Lung (tissue), 12 donors: ENCODE results near the gene PHYH. TPM values are rescaled to one million over a fixed set of nuclear protein-coding genes. Genes with fewer than 3 reads are reported as not detected.

ENCODE experiments used
- ATAC-seq: fragments of 200-7000 bp; cut with Tn5 transposase; one replicate; pipeline ENCODE4 v1.9.1; 2020; ENCODE audit warnings: moderate number of reproducible peaks; ENCODE audit not compliant: insufficient read depth, low FRiP score
- DNase-seq, 3 donors: peaks; one replicate each; pipeline ENCODE4 v3.0.0-alpha.2; 2013 to 2017
- H3K27ac ChIP-seq, 2 donors: one replicate each; pipeline ENCODE4 v1.5.1; 2013; ENCODE audit warnings: mild to moderate bottlenecking in 2 of 2, moderate library complexity in 2 of 2, control low read depth in 1 of 2, inconsistent platforms in 1 of 2, low read depth in 1 of 2, low read length in 1 of 2
- H3K27me3 ChIP-seq, 3 donors: one replicate each; pipeline ENCODE4 v1.5.1; 2013; ENCODE audit warnings: low read length in 2 of 3; ENCODE audit not compliant: control insufficient read depth in 3 of 3, insufficient read depth in 3 of 3
- H3K36me3 ChIP-seq, 4 donors: one replicate each; pipeline ENCODE4 v1.5.1; 2013; ENCODE audit warnings: low read length in 4 of 4, mild to moderate bottlenecking in 1 of 4, moderate library complexity in 1 of 4; ENCODE audit not compliant: control insufficient read depth in 4 of 4, insufficient read depth in 4 of 4
- H3K4me1 ChIP-seq, 5 donors: one replicate each; pipeline ENCODE4 v1.5.1; 2013; ENCODE audit warnings: low read length in 5 of 5, mild to moderate bottlenecking in 2 of 5, moderate library complexity in 1 of 5; ENCODE audit not compliant: control insufficient read depth in 5 of 5, insufficient read depth in 5 of 5
- H3K4me3 ChIP-seq: one replicate; pipeline ENCODE4 v1.5.1; 2013; ENCODE audit warnings: mild to moderate bottlenecking, control low read depth, moderate library complexity
- H3K9ac ChIP-seq, 2 donors: one replicate each; pipeline ENCODE4 v1.5.1; 2013; ENCODE audit warnings: low read length in 2 of 2, control low read depth in 1 of 2; ENCODE audit not compliant: insufficient read depth in 1 of 2
- H3K9me3 ChIP-seq, 4 donors: one replicate each; pipeline ENCODE4 v1.5.1; 2013; ENCODE audit warnings: low read length in 3 of 4, mild to moderate bottlenecking in 1 of 4, moderate library complexity in 1 of 4; ENCODE audit not compliant: control insufficient read depth in 4 of 4, insufficient read depth in 3 of 4
- WGBS, 2 donors: extraction: QIAGEN DNeasy Blood & Tissue Kit; methylation state at CpG; one replicate each; pipeline ENCODE4 v1.1.7; 2013; 5-methylcytosine and 5-hydroxymethylcytosine counted together
- polyA plus RNA-seq, 2 donors: library from polyadenylated mRNA; stranded (reverse); fragments of 200-250 nt; gene quantifications; one replicate each; pipeline ENCODE4 v1.2.1, GENCODE V29; 2013
- total RNA-seq, 2 donors: library from RNA; depleted of rRNA in 1 of 2; stranded (reverse); fragments of >200 nt in 1 of 2; gene quantifications; one replicate each; pipeline ENCODE4 v1.2.1, GENCODE V29; 2014 to 2021
- TF ChIP-seq, protein P1 (sequence below): IDR thresholded peaks from 2 replicates; pipeline ENCODE4 v1.5.1; 2012; ENCODE audit warnings: mild to moderate bottlenecking; ENCODE audit errors: control extremely low read depth, extremely low read depth
- donor health status: control.
- donor health status: control.
- donor health status: Bipolar disorder and iron deficiency.
- donor health status: healthy.
- donor health status: DM: yes; HTN: yes; CAD: no.

The PHYH gene
- total and polyA plus RNA-seq, 4 donors, result 14.8 to 28.9 (median 22.8) TPM

DNA sequence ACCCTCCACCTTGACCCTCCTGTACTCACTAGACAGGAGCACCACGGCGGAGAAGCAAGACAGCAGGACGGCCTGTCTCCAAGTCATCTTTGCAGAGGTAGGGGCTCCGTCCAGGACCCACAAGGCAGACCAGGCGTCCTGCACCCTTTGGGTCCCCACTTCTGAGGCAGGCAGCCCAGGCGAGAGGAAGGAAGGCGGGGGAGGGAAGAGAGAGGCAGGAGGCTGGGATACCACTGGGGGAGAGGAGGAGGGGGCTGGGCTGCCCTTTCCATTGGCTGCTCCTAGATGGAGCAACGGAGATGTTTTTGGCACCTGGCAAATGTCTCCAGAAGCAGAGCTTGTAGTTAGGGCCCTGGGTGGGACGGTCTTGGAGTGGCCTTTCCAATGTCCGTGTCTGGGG, 65.7 kb downstream of the PHYH start, which contains the start of gene UCMA:
Gene UCMA, minus strand, starts transcription at position 203 of the 400 bp plus-strand sequence. Its CDS starts 116 bp downstream, at position 87.
- Histone ChIP-seq H3K27me3 (no peaks in the 10 kb centered on the region), H3K9me3 (peaks cover 0 to 2% (median 0%) of the 10 kb centered on the region in 4 donors), H3K9ac (no peak within 1 kb of the TSS), H3K36me3 (no peaks in the 10 kb centered on the region), H3K4me3 (no peak within 1 kb of the TSS), H3K27ac (no peak within 1 kb of the TSS), H3K4me1 (no peaks in the 10 kb centered on the region)
- WGBS, 2 donors, result 64 to 74% methylated on average over 10 of the region's 10 CpGs
- DNase-seq (peak in 1 of 3 donors; percentile 41), ATAC-seq (no peak)
- TF ChIP-seq, protein P1, sequence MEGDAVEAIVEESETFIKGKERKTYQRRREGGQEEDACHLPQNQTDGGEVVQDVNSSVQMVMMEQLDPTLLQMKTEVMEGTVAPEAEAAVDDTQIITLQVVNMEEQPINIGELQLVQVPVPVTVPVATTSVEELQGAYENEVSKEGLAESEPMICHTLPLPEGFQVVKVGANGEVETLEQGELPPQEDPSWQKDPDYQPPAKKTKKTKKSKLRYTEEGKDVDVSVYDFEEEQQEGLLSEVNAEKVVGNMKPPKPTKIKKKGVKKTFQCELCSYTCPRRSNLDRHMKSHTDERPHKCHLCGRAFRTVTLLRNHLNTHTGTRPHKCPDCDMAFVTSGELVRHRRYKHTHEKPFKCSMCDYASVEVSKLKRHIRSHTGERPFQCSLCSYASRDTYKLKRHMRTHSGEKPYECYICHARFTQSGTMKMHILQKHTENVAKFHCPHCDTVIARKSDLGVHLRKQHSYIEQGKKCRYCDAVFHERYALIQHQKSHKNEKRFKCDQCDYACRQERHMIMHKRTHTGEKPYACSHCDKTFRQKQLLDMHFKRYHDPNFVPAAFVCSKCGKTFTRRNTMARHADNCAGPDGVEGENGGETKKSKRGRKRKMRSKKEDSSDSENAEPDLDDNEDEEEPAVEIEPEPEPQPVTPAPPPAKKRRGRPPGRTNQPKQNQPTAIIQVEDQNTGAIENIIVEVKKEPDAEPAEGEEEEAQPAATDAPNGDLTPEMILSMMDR, result no peak

DNA sequence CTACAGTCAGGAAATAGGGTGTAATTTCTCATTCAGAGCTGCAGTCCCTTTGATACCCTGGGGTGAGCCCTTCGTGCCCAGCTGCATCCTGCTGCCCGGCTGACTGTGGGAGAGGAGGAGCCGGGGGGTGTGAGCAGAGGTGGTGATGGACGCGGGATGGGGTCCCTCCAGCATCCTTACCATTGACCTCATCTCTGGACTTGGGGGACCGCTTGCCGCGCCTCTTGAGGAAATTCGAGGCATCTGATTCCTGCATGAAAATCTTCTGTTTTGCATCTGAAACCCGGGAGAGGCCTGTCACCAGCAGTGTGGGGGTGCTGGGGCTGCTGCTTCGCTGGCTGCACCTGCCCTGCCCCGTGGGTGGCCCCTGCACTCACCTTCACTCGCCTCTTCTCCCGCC, 66.5 kb downstream of the PHYH start:
- ATAC-seq (no peak), DNase-seq (no peak)
- WGBS, 2 donors, result 60 to 65% methylated on average over 14 of the region's 14 CpGs
- Histone ChIP-seq H3K36me3 (no peaks in the 10 kb centered on the region), H3K9me3 (peaks cover 0 to 2% (median 0%) of the 10 kb centered on the region in 4 donors), H3K27ac (no peak overlapping the region), H3K9ac (no peak overlapping the region), H3K27me3 (no peaks in the 10 kb centered on the region), H3K4me1 (no peaks in the 10 kb centered on the region), H3K4me3 (no peak overlapping the region)
- TF ChIP-seq, protein P1, result no peak

DNA sequence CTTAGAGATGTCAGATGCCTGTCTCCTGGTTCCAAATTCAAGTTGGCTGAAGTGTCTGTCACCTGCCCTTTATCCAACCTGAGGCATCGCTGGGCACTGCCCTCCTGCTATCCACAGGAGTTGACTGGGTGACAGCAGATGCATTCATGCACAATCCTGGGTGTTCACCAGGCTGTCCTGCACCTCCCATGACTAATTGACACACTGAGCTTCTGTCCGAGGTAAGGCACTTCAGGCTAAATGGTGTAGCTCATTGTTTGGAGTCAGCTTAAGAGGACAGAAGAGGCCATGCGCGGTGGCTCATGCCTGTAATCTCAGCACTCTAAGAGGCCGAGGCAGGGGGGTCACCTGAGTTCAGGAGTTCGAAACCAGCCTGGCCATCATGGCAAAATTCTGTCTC, 68.1 kb downstream of the PHYH start:
- Histone ChIP-seq H3K9me3 (peaks cover 0 to 2% (median 0%) of the 10 kb centered on the region in 4 donors), H3K27me3 (no peaks in the 10 kb centered on the region), H3K9ac (no peak overlapping the region), H3K27ac (no peak overlapping the region), H3K4me3 (no peak overlapping the region), H3K4me1 (no peaks in the 10 kb centered on the region), H3K36me3 (no peaks in the 10 kb centered on the region)
- ATAC-seq, result no peak
- 77 to 93% methylated on average over 6 of the region's 6 CpGs for WGBS, 2 donors
- TF ChIP-seq, protein P1, result no peak
- DNase-seq, result no peak

DNA sequence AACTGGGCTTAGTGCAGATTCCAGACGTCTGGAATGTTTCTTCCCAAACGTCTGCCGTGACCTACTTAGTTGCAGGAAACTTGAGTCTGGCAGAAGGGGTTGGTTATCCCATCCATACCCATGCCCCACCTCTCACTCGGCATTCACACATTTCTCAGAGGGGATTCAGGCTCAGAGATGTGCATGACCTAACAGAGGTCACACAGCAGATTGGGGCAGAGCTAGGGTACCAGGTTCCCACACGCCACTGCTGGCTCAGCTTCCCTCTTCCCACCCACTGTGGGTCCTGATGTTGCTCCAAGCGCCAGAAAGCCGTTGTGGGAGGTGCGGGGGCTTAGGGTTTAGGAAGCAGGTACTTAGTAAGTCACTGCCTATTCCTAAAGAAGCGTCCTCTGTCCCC, 68.7 kb downstream of the PHYH start:
- Histone ChIP-seq H3K4me3 (no peak overlapping the region), H3K9ac (no peak overlapping the region), H3K27ac (no peak overlapping the region), H3K27me3 (no peaks in the 10 kb centered on the region), H3K4me1 (no peaks in the 10 kb centered on the region), H3K9me3 (peaks cover 0 to 2% (median 0%) of the 10 kb centered on the region in 4 donors), H3K36me3 (no peaks in the 10 kb centered on the region)
- 69 to 84% methylated on average over 9 of the region's 9 CpGs for WGBS, 2 donors
- ATAC-seq (no peak), DNase-seq (no peak)
- TF ChIP-seq, protein P1, result no peak
